Cardiac muscle cell (in vitro differentiated cells and primary cell): ENCODE measurements around the gene GIT2. TPM values are rescaled to one million over a fixed set of nuclear protein-coding genes. Genes with fewer than 3 reads are reported as not detected.
"Not testable (repeated sequence)": the region's sequence is repeated elsewhere in the genome, so short reads cannot be mapped to it uniquely, and the experiment has no call there.

Experiments used
- DNase-seq, 2 donors: peaks; one replicate each; pipeline versions ENCODE4 v3.0.0 to v3.0.0-alpha.2; 2010 to 2017; ENCODE audit warnings: low read depth in 1 of 2, low spot score in 1 of 2
- H3K27ac ChIP-seq: fragments of 200-600 bp; sonication (generic); 2 replicates; pipeline ENCODE4 v1.5.1; 2016
- H3K27me3 ChIP-seq: fragments of 200-600 bp; sonication (generic); 2 replicates; pipeline ENCODE4 v1.6.0; 2016; ENCODE audit warnings: control low read depth
- H3K36me3 ChIP-seq: fragments of 200-600 bp; sonication (generic); 2 replicates; pipeline ENCODE4 v1.5.1; 2016; ENCODE audit warnings: control low read depth
- H3K4me1 ChIP-seq: fragments of 200-600 bp; sonication (generic); 2 replicates; pipeline ENCODE4 v1.8.1; 2017; ENCODE audit warnings: low read depth, mild to moderate bottlenecking, mixed run types
- H3K4me3 ChIP-seq: fragments of 200-600 bp; sonication (generic); 2 replicates; pipeline ENCODE4 v1.5.1; 2016; ENCODE audit warnings: mild to moderate bottlenecking
- H3K9me3 ChIP-seq: fragments of 200-600 bp; sonication (generic); 2 replicates; pipeline ENCODE4 v1.5.1; 2017; ENCODE audit warnings: low read depth, mild to moderate bottlenecking, control low read depth
- polyA plus RNA-seq: library from polyadenylated mRNA; unstranded; fragments of >200 nt; fragmentation: Nextera tagmentation; extraction: Ambion mirVana; gene quantifications from 2 replicates; pipeline ENCODE4 v1.2.1, GENCODE V29; 2016
- total RNA-seq: library from RNA; depleted of rRNA; stranded (reverse); fragments of >200 nt; gene quantifications from 2 replicates; pipeline ENCODE4 v1.2.3, GENCODE V29; 2016
- TF ChIP-seq, protein P1 (sequence below): IDR thresholded peaks from 2 replicates; pipeline ENCODE4 v1.5.1; 2012; ENCODE audit warnings: low read depth, mild to moderate bottlenecking, low read length

GIT2 gene
- total and polyA plus RNA-seq, 2 experiments from 2014 or later: 23.3 to 25.7 TPM

DNA sequence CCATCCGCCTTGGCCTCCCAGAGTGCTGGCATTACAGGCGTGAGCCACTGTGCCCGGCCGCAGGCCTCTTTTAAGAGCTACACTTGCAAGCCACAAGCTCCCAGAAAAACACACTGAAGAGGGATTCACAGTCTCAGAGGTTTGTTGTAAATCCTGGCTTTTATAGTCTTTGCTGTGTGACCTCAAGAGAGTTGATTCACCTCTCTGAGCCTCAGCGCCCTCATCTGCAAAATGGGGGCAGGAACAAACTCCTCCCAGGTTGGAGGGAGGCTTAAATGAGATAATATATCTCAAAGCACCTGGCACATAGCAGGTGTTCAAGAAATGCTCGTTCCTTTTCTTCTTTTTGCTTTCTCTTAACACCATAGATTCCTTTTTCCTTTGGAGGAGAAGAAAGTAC lies 100.0 kb downstream of the GIT2 start:
- H3K27ac ChIP-seq: no peak overlapping the region
- TF ChIP-seq, protein P1, sequence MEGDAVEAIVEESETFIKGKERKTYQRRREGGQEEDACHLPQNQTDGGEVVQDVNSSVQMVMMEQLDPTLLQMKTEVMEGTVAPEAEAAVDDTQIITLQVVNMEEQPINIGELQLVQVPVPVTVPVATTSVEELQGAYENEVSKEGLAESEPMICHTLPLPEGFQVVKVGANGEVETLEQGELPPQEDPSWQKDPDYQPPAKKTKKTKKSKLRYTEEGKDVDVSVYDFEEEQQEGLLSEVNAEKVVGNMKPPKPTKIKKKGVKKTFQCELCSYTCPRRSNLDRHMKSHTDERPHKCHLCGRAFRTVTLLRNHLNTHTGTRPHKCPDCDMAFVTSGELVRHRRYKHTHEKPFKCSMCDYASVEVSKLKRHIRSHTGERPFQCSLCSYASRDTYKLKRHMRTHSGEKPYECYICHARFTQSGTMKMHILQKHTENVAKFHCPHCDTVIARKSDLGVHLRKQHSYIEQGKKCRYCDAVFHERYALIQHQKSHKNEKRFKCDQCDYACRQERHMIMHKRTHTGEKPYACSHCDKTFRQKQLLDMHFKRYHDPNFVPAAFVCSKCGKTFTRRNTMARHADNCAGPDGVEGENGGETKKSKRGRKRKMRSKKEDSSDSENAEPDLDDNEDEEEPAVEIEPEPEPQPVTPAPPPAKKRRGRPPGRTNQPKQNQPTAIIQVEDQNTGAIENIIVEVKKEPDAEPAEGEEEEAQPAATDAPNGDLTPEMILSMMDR: no peak
- DNase-seq: no peak
- H3K36me3 ChIP-seq: no peaks in the 10 kb centered on the region
- H3K9me3 ChIP-seq: no peaks in the 10 kb centered on the region
- H3K4me1 ChIP-seq: peaks cover 2% of the 10 kb centered on the region
- H3K4me3 ChIP-seq: no peak overlapping the region
- peaks cover 8% of the 10 kb centered on the region for H3K27me3 ChIP-seq

DNA sequence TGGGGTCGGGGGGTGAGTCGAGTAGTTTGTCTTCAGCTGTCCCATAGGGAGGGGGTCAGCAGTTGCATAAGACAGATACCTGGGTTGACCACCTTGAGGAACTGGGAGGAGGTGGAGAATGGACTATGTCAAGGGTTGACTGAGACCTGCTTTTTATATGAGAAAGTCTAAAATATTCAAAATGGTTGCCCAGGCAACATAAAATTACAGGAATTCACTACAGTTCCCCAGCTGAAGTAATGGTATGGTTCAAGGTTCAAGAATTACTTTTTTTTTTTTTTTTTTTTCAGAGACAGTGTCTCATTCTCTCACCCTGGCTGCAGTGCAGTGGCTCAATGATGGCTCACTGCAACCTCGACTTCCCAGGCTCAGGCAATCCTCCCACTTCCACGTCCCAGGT lies 101.2 kb downstream of the GIT2 start:
- Histone ChIP-seq H3K36me3 (no peaks in the 10 kb centered on the region), H3K4me1 (no peaks in the 10 kb centered on the region), H3K27me3 (peaks cover 8% of the 10 kb centered on the region), H3K4me3 (no peak overlapping the region), H3K9me3 (no peaks in the 10 kb centered on the region), H3K27ac (no peak overlapping the region)
- TF ChIP-seq, protein P1: no peak
- DNase-seq: no peak

DNA sequence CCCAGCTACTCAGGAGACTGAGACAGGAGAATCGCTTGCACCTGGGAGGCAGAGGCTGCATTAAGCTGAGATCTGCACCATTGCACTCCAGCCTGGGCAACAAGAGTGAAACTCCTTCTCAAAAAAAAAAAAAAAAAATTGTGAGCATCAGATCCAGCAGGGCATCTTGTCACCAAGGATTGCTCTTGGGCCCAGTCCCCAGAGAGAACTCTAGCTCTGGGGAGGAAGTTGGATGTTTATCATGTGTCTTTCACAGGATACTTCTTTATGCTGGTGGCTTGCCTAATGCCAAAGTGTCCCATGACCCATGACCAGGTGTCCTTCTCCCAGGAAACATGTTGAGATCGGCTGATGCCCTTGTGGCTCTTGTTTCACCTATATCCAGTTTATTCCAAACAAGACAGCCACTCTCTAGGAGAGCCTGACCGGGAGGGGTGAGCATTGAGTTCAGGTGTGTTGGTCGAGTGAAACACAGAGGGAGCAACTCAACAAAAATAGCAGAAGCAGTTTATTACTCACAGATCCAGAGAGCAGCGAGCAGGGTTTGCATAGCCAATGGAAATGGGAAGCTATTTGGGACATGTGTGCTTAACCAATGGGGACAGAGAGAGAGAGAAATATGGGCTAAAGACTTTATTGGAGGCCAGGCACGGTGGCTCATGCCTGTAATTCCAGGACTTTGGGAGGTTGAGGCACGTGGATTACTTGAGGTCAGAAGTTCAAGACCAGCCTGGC lies 102.7 kb downstream of the GIT2 start:
- Histone ChIP-seq H3K4me1 (no peaks in the 10 kb centered on the region), H3K4me3 (no peak overlapping the region), H3K27ac (no peak overlapping the region), H3K36me3 (no peaks in the 10 kb centered on the region), H3K27me3 (peaks cover 8% of the 10 kb centered on the region), H3K9me3 (no peaks in the 10 kb centered on the region)
- TF ChIP-seq, protein P1: no peak
- no peak for DNase-seq

DNA sequence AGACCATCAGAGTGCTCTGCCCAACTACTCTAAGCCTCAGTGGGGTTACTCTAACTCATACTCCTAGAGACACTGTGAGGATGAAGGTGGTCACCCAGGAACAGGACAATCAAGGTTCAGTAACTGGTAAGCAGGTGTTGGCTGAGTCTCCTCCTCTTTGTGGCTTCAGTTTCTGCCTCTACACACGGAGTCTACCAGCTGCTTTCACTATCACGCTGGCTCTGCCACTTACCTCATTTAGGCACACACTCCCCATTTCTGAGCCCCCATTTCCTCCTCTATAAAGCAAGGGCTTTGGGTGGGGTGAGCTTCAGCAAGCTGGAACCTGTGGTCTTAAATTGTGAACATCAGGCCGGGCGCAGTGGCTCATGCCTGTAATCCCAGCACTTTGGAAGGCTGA lies 103.4 kb downstream of the GIT2 start:
- no peaks in the 10 kb centered on the region for H3K4me1 ChIP-seq
- no peaks in the 10 kb centered on the region for H3K9me3 ChIP-seq
- no peak for DNase-seq
- H3K27ac ChIP-seq: no peak overlapping the region
- no peaks in the 10 kb centered on the region for H3K36me3 ChIP-seq
- TF ChIP-seq, protein P1: no peak
- H3K27me3 ChIP-seq: peaks cover 8% of the 10 kb centered on the region
- no peak overlapping the region for H3K4me3 ChIP-seq

DNA sequence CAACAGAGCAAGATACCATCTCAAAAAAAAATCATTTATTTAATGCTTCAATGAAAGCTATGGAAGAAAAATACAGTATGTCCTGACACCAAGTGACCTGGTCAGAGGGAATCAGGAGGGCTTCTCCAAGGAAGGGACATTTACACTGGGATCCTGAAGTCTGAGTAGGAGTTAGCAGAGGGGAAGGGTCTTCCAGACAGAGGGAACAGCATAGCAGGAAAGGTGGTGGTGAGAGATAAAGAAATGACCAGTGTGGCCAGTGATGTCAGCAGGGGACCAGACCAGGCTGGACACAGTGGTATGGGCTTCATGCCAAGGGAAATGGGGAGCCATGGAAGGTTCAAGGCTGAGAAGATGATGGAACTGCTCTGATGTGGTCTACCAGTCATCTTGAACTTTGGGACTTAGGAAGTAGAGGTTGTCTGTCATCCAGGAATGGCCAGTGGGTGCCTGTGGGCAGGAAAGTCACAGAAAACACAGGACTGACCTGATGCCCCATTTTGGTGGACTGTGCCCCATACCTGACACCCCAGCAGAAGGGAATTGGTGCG lies 103.9 kb downstream of the GIT2 start:
- no peak for DNase-seq
- H3K27ac ChIP-seq: no peak overlapping the region
- no peaks in the 10 kb centered on the region for H3K9me3 ChIP-seq
- TF ChIP-seq, protein P1: no peak
- H3K4me1 ChIP-seq: no peaks in the 10 kb centered on the region
- H3K36me3 ChIP-seq: no peaks in the 10 kb centered on the region
- H3K27me3 ChIP-seq: peaks cover 8% of the 10 kb centered on the region
- H3K4me3 ChIP-seq: no peak overlapping the region

DNA sequence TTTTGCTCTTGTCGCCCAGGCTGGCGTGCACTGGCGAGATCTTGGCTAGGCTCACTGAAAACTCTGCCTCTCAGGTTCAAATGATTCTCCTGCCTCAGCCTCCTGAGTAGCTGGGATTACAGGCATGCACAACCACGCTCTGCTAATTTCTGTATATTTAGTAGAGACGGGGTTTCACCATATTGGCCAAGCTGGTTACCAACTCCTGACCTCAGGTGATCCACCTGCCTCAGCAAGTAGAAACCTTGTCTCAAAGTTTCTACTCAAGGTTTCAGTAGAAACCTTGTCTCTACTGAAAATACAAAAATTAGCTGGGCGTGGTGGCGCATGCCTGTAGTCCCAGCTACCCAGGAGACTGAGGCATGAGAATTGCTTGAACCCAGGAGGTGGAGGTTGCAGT lies 104.4 kb downstream of the GIT2 start:
- H3K27ac ChIP-seq, DNase-seq, H3K36me3 ChIP-seq, H3K4me1 ChIP-seq, H3K9me3 ChIP-seq, H3K4me3 ChIP-seq, H3K27me3 ChIP-seq: not testable (repeated sequence)
